HL-60/S4 treated with phorbol 12-myristate 13-acetate at 8.2 ng/mL for 4 days and 3 days (cell line): ENCODE results near the gene PKDCC.

Experiments
- in situ Hi-C: fragments of 300-500 bp; cut with MboI; formaldehyde crosslinking; loops from 2 replicates; pipeline ENCODE4 v1.15.0; 2022; ENCODE audit warnings: low sequenced_read_pairs

PKDCC gene

DNA sequence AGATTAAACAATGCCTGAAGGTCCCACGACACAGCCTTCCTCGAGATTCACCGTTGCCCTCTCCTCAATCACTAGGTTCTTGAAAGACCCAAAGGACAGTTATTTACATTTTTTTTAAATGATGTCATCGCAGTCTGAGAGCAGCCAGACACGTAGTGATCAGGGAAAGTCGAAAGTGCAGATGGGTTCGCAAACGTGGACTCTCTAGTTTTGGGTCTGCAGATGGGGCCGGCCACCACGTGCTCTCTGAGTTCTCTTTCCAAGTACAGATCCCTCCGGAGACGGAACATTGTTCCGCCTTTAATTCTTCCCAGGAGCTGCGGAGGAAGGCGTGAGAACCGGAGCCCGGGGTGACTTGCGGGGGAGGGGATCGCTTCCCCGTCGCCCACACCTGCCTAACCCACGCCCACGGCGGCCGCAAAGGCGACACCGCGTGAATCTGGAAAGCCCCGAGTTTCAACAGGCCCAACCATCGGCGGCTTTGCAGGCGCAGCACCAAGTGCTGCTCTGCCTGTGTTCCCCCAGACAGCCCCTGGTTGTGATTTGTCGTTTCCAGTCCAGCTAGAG, 54.3 kb downstream of the PKDCC start:
- in situ Hi-C loops = no loop called here

DNA sequence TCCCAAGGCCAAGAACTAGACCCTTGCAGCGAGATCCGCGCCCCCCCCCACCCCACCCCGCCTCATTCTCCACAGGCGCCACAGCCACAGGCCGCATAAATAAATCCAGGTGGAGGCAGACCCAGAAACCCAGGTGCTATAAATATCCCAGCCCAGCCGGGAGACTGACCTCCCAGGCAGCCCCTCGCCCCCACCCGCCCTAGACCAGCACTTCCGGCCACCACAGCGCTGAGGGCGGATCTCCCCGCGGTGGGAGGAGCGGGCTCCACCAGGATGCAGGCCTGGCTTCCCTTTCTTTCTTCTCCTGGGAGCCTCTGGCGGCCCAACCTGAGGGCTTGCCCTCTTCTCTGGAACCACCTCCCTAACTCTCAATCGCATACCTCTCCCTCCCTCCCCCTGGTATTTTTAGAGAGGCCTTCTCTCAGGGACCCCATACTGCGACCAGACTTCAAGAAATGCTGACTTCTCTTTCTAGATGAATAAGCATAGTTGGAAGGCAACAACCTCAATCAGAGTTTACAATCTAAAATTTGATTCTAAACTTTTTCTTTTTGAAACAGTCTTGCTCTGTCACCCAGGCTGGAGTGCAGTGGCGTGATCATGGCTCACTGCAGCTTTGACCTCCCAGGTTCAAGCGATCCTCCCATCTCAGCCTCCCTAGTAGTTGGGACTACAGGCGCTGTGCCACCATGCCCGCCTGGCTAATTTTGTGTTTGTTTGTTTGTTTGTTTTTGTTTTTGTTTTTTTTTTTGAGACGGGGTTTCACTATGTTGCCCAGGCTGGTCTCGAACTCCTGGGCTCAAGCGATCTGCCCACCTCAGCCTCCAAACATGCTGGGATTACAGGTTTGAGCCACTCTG, 55.0 kb downstream of the PKDCC start:
- in situ Hi-C loops = no loop called here

DNA sequence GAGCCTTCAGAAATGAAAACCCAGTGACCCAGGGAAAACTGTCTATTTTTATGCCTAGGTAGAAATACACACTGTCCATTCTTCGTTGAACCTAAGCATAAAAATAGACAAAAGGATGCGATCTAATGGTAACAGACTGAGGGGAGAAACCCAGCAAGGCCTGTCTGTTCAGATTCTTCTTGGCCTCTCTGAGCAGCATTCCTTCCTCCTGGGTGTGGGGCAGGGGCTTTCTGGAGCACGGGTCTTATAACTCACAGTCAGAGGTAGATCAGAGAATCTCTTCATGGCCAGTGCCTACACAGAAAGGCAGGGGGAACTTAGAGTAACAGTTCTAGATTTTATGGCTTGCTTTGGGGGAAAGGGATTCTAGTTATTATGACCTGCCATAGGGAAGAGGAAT, 56.0 kb downstream of the PKDCC start:
- in situ Hi-C loops = no loop called here

DNA sequence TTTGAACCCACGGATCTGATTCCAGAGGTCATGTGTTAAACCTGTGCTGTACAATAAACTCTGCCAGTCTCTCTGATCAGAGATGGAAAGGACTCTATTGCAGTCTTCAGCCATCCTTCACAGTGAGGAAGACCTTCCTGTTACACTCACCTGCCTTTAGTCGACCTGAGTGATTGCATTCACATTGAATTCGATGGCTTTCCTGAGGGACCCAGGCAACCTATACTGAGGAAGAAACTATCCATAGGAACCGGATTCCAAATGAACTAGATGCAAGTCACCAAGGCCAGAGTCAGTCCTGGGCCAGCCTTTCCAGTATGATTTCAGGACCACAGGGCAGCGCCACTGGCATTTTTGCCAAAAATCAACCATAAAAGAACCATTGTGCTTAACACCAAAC, 56.8 kb downstream of the PKDCC start:
- in situ Hi-C loops = no loop called here

- in situ Hi-C loops = no loop called here
Observed at GRCh38 chr2:42105330-42106256, 57.8 kb downstream of the PKDCC start.

DNA sequence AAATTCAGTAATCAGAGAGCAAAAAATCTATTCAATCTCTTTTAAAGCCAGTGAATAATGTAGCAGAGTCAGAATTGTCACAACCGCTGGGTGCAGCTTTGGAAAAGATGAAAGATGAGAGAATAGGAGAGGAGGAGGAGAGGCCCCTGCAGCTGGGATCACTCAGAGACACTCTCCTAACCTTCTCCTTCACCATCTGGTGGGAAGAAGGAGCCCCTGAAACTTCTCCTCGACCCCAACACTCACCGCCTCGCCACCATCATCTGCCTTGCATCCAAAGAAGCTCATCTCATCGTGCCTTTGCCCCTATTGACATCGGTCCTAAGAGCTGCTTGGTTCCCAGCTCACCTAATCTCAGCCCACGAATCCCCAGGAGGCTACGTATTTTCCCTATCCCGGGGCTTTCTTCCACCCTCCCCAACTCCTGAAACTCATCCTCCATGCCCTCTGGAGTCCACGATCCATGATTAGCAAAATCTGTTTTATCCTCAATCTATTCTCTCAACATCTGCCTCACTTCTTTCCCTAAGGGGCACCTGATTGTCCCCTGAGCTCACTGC, 58.5 kb downstream of the PKDCC start:
- in situ Hi-C loops = no loop called here

DNA sequence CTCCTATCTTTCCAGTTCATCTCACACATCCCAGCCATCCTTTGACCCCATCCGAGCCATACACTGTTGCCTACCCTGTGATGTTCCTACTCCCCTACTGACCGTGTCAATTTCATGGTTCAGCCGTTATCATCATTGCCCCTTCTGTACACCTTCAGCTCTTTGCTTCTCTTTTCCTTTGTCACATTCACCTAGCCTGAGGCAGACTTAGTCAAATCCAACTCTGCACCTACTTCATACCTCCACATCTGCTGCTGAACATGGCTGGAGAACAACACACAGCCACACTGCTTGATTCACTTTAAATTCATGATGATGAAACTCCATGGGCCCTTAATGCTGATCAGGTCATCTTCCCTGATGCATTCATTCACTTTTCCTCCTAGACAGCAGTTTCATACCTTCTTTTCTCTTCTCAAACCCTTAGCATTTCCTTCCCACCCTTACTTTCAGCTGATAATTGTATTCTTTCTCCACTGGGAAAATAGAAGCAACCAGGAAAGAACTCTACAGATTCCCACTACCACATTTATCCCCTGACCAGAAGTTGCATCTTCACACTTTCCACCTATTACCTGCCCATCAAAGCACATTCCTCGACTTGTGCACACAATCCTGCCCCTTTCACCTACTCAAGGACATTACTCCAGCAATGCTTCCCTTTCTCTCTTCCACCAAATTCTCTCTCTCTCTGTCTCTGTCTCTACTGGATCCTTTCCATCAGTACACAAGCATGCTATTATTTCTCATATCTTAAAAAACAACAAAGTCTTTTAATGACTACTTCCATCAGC, 59.6 kb downstream of the PKDCC start:
- in situ Hi-C loops = no loop called here
